NCI-H526 treated with DMSO at 0.1 percent for 48 hours (cell line): Measurements from ENCODE around the gene ELL.
A peak's percentile ranks its signal among the peaks of the same experiment; 100 is the strongest.

Experiments
- DNase-seq: peaks from one replicate; lab custom pipeline; 2025; lab: John Stamatoyannopoulos, UW

The ELL gene

DNA sequence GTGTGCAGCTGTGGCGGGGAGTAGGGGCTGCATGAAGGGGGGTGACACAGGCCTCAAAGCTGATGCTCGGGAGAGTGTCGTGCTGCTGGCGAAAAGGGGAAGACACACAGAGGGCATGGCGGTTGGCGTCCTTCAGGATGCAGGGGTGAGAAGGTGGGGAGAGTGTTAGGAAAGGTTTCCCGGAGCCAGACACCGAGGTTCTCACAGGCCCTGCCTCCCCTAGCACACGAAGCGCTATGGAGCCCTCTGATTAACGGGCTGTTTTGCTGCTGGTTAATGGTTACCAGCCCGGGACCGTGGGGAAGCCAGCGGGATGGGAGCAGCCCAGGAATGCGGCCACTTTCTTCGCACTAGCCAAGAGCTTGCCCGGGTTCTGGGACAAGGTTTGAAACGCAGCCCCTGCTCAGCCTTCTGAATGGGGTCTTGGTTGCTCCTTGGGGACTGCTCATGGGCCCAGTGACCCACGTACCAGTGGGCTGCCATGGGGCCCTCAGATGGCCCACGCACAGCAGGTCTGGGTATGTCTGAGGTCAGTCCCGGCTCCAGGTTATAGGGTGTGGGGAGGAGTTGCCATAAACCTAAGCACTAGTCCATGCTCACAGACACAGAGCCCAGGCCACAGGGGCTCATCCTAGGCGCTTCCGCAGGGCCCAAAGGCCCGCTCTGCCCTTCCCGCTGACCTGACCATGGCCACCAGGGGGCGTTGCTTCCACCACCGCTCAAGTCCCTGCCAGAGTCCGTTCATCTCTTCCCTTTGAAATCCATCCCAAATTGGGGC lies 52.6 kb downstream of the ELL start:
- peak; percentile 14 for DNase-seq

DNA sequence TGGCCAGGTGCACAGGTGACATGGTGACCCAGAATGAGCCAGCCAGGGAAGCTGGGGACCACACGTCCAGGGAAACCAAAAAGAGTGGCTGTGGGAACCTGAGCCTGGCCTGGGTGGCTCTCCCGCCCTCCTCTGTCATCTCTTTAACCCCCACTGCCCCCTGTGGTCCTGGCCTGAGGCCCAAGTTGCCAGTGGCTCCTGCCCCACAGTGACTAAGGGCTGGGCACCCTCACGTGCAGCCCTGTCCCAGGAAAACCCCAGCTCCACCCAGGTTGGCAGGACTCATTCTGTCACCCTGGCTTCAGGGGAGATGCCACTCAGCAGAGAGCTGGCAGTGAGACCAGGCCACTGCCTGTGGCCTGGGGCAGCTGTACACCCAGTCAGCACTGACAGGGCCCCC lies 53.4 kb downstream of the ELL start:
- DNase-seq: no peak

DNA sequence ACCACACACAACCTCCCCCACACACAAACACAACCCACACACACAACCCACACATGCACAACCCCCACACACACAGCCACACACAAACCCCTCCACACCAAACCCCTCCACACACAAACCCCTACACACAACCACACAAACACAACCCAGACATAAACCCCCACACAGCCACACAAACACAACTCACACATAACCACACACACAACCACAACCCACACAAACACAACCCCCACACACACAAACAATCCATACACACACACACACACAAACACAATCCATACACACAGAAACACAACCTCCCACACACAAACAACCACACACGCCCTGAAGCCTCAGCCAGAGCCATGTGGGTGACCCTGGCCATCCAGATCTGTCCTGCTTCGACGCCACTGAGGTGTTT lies 53.9 kb downstream of the ELL start:
- DNase-seq: no peak

DNA sequence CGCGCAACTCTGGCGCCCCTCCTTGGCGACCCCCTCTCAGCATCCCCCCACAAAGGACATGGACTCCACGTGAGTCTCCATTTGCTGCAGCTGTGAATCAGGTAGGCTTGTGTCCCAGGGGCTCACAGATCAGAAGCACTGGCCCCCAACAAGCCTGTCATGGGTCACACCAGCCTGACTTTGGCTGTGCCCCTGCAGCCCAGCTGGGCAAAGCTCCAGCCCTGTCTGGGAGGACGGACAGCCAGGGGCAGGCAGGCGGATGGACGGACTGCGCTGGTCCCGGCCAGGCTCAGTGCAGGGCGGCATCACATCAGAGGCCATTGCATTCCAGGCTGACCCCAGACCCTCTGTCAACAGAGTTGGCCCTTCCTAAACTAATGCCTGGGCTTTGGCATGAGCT lies 55.5 kb downstream of the ELL start:
- DNase-seq: no peak

DNA sequence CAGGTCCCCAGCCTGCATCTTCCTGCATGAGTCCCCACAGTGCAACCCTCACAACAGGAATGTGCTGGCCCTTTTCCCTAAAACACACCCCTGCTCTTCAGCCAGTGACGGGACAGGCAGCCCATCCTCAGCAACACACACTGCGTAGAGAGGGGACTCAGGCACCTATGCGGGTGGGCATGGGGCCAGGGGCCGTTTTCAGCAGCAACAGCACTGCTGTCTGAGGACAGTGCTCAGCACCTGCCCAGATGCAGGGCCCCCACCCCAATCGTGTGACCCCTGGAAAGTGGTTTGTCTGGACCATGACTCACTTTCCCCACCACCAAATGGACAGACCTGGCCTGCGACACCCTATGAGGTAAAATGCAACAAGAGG lies 55.9 kb downstream of the ELL start:
- DNase-seq: no peak

DNA sequence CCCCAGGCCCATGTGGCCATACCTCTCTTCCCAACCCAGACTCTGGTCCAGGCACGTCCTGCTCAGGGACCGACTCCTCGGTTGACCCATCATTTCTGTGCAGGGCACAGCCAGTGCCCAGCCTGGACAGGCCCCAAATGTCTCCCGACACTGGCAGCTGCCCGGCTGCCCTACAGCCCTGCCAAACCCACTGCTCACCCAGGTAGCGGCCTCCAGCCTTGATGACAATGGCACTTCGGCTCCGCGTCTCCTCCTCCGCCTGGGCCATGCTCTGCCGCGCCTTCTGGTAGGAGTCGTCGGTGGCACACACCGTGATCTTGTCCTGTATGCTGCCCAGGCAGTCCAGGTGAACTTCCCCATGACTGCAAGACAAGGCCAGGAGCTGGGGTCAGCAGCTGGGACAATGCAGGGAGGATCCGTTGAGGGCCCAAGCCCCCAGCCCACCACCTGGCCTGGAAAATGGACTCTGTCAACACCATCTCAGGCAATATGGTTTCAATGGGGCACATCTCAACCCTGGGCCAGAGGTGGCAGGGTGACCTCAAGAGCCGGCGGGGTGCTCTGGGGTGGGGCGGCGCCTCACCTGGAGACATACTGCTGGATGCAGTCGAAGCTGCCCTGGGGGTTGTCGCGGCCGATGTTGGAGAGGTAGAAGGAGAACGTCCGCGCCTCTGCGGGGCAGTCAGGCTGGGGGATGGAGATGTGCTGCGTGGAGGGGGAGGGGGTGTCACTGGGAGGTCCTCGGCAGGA lies 56.5 kb downstream of the ELL start:
- no peak for DNase-seq

DNA sequence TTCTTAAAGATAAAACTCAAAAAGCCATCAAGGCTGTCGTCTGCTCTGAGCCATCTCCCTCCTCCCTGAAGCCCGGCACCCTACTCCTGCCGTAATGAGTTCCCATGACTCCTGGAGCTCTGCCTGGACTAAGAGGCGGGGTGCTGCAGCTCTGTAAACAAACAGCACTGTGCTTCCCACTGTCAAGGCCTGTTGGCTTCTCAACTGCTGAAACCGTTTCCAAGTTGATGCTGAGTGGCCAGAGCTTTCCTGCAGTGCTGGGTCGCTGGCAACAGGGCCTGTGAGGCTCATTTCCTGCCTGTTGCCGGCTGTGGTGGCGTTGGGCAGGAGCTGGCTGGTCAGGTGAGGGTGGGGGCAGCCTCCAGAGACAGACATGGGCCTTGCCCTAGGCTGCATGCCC lies 57.2 kb downstream of the ELL start:
- peak; percentile 27 for DNase-seq

DNA sequence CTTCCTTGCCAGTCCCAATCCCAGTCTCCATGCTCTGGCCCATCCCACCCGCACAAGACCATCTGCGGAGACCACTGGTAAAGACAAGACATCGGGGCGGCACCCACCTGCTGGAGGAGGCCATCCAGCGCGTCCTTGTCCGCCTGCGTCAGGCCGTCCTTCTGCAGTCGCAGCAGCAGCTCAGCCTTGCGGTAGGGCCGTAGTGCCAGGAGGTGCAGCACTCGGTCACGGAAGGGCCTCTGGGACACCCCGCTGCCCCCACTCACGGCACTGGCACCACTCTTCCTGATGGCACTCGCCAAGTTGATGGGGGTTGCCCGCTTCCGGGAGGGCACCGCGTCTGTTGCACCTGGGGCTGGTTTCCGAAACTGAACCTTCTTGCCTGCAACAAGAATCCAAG lies 60.4 kb downstream of the ELL start:
- DNase-seq: no peak

DNA sequence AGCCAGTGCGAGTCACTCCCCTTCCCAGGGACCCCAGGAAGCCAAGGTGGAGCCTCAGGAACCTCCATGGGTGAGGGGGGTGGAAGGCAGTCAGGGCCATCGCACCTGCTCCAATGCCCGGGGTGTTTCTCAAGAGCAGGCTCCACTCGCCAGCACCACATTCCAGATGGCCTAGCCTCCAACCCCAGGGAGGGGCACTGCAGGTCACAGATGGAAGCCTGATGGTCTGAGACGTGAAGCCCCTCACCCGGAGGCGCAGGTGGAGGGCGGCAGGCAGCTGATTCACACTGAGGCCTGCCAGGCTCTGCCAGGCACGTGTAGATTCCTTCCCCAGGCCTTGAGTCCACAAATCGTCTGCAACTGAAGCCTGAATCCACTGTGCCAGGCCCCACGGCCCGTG lies 61.0 kb downstream of the ELL start:
- DNase-seq: no peak

DNA sequence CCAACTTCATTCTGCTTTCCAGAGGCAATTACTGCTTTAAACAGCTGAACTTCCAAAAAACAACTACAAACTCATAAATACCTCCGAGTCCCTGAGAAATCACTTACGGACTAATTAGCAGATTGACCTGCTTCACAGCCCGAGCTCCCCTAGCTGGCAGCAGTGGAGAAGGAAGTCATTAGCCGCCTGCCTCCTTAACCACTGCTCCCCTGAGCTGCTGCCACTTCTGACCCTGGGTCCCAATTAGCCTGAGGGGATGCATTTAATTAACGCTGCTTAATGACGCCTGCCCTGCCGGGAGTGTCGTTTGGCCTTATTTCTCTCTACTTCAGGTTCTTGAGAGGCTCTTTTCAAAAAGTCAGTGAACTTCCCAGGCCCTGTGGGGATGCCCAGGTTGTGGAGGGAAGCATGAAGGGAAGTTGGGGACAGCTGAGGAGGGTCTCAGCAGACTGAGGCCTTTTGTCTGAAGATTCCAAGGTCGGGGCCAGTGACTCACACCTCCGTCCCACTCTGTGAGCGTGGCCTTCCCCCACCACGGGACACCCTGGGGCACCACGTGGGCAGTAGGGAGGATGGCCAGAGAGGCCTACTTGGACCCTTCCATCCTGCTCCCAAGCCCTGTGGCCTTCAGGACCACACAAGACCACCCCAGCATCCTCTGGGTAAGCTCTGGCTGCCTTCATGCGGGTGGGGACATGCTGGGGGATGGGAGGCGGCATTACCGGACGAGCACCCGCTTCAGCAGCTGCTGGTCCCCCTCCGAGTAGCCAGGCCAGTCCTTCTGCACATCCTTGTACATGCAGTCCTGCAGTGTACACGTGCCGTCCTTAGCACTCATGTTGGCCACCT lies 64.2 kb downstream of the ELL start:
- DNase-seq: no peak

DNA sequence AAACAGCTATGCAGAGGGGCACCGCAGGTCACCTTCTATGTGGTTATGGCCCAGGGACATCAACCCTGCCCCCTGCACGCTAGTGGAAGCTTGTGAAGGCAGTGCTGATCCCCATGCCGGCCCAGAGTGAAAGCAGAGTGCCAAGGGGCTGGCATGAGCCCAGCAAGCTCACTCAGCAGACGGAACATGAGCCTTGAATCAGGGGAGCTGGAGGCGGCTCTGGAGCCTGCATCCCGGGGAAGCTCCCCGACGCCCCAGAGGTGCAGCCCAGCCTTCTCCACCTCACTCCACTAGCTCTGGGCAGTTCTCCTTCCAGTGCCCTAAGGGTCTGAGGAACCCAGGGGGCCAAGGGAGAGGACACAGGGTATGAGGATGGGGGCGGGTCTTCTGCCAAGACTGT lies 64.9 kb downstream of the ELL start:
- DNase-seq: no peak

DNA sequence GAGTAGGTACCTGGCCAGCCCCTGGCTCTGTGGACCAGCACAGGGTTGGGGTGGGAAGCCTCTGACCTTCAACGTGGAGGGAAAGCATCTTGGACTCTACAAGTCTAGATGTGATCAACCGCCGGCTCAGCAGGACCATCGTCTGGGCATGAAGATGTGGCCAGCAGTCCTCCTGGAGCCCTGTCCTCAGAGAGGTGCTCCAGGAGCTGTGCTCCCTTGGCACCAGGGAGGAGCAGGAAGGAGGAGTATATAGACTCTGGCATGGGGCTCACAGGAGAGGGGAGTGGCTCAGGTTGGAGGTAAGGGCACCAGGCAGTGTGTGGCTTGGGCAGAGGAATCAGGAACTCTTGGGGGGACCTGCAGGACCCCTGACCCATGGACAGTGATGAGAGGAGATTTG lies 65.6 kb downstream of the ELL start:
- no peak for DNase-seq

DNA sequence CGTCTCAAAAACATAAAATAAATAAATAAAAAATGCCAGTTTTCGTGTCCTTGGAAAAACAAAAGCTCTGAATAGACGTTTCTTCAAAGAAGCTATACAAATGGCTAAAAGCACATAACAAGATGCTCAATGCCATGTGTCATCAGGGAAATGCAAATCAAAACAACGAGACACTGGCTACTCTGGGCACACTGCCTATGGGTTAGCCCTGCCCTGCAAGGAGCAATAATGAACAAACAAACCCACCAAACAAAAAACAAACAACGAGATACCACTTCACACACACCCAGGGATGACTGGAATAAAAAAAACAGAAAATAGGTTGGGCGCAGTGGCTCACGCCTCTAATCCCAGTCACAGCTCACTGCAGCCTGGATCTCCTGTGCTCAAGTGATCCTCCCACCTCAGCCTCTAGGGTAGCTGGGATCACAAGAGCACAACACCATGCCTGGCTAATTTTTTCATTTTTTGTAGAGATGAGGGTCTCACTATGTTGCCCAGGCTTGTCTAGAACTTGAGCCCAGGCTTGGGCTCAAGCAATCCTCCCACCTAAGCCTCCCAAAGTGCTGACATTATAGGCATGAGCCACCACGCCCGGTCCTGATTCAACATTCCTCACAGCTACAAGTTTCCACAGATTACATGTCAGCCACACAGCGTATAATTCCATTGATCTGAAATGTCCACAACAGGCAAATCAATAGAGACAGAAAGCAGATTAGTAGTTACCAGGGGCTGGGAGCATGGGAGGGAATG lies 68.4 kb downstream of the ELL start:
- DNase-seq: no peak

DNA sequence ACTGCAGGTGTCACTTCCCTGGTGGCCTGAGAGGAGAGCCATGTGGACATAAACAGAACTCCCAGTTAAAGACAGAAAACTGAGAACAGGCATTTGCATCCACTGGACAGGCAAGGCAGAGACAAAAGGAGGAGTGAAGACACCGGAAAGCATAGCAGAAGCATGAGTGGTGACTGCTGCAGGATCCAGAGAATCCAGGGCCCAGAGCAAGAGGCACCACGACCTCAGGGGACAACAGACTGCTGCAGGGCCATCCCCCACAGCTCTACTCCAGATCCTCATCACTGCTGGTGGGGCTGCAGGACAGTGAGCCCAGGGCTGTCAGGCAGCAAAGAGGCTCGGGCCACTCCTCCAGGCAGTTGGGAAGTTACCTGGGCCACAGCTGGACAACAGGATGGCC lies 69.5 kb downstream of the ELL start:
- no peak for DNase-seq

DNA sequence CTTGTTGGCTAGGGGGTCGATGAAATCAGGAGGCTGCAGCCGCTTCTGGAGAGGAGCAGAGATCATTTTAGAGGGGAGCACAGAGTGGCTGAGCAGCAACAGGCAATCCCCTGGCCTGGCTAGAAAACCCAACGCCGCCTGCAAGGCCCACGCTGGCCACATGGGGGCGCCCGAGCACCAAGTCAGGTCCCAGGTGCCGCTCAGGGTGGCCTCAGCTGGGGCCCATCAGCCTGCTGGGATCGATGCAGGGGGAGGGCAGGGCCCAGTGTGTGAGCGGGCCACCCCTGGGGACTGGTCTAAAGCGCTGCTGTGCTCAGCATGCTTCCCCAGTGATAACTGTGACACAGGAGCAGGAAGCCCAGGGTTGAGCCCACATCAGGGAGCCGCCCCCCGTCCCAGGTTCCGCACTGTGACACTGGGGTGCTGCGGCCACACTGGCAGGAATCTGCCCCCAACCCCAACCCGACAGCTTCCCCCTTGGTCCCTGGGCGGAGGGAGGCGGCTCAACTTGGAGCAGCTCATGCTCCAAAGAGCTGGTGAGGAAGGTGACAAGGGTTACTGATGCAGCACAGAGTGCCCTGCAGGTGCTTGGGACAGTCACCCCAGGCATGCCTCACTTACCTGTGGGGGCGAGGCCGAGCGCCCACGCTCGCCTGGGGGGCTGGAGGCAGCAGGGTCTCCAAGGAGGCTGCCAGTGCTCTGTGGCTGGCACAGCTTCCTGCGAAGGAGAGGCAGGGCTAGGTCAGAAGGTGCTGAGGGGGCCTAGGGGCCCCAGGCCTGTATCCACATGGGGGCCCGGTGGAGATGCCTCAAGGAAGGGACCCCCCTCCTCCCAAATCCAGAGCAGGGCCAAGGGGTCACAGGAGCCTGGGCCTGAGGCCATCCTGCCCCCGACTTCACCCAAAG lies 70.7 kb downstream of the ELL start:
- DNase-seq: no peak

DNA sequence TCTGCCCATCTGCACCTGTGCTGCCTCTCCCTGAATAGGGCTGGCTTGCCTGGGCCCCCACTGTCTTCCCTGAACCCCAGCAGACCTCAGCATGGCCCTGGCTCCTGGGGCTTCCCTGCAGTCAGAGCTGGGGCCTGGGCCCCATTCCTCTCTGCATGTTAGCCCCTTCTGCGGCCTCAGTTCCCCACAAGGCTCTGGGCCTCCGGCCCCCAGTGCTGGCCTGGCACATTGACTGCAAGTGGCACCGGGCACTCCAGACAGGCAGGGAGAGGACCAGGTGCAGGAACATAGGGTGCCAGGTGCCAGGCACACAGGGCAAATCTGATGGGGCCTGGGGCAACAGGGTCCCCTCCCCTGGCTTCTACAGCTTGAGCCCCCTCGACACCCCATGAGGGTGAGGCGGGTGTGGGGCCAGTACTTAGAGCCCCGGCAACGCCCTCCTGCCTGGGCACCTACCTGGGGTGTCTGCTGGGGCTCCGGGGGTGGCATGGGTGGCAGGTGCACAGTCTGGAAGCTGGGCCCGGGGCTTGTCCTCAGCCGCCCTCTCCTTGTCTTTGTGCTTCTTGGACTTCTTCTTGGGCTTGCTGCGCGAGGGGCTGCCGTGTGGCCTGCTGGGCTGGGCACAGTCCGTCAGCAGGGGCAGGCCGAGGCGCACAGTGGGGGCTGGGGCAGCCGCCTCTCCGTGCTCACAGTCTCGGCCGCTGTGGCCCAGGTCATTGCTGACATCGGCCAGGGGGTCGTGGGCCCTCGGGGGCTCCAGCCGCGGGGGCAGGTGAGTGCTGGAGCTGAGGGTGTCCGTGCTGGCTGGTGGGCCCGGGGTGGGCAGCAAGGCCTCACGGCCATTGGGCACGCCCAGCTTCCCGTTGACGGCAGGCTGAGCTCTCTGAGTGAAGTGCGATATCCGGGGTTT lies 71.6 kb downstream of the ELL start:
- DNase-seq: no peak

DNA sequence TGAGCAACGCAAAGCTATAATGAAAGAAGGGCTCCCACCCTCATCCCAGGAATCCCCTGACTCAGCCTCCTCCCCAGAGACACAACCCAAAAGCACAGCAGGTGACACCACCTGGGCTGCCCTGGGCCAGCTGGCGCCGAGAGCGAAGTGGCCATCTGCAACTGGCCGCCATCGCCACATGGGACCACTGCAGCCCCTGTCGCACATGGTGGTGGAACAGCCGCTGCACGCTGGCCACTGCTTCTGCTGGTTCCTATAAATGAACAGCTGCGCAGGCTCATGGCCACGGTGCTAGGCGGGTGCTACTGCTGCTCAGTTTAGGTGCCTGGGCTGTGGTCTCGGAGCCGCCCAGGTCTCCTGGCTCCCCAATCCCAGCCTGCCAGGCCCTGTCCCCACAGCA lies 72.3 kb downstream of the ELL start:
- no peak for DNase-seq

DNA sequence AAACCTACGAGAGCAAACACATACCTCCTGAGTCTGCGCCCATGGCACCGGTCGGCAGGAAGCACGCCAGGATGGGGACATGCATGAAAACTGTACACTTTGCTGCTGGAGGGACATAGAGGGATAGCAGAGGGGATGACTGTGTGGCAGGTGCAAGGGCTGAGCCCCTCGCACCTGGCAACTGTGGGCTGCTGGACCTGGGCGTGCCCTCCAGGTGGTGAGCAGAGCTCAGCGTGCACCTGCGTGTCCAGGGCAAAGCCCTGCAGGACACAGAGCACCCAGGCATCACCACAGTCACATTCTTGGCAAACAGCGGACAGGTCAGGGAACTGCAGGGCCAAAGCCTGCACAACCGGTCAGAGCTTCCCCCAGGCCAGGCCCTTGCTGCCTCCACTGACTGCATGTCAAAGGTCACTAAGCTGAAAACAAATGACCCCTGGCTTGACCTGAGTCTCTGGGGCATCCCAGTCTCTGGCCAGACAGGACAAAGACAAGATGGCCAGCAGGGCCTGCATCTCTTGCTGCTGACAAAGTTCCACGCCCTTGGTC lies 75.0 kb downstream of the ELL start:
- no peak for DNase-seq

DNA sequence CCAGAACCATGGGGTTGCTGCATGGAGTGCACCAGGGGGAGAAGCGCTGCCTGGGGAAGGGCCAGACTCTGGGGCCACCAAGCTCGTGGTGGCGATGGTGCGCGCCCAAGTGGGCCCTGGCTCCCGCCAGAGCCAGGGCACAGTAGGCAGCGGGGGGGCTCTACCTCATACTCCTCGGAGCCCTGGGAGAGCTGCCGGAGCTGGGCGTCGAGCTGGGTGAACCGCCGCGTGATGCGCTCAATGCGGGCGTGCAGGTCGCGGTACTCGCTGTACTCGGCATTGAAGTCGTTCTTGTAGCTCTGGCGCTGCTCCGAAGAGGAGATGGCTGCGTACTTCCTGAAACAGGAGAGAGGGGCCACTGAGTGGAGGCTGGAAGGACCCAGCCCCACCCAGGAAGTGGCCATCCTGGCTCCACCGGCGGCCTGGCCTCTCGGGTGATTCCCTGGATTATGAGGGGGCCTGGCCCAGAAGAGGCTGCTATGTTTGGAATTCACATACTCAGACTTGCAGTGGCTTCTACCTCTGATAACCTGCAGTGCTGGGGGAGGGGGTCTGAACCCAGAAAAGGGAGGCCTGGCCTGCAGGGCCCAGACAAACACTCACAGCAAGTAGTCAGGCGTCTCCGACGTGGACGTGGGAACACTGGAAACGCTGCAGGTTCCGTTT lies 75.6 kb downstream of the ELL start:
- DNase-seq: no peak
